SK-N-MC (cell line): Measurements from ENCODE around the gene BRD3OS.

ENCODE experiments used
- EZH2 ChIP-seq: fragments of 200-600 bp; sonication (generic); IDR thresholded peaks from one replicate; pipeline ENCODE4 v1.6.1; 2017; ENCODE audit warnings: antibody characterized with exemption
- FOXP2 ChIP-seq: optimal IDR thresholded peaks from 2 replicates; pipeline ENCODE3; 2011; ENCODE audit warnings: mild to moderate bottlenecking, moderate library complexity; ENCODE audit not compliant: insufficient read depth; ENCODE audit errors: extremely low read length, control extremely low read depth
- POLR2AphosphoS5 ChIP-seq: IDR thresholded peaks from 2 replicates; pipeline ENCODE4 v1.6.1; 2012; ENCODE audit warnings: mild to moderate bottlenecking, low read depth, low read length, borderline replicate concordance

DNA sequence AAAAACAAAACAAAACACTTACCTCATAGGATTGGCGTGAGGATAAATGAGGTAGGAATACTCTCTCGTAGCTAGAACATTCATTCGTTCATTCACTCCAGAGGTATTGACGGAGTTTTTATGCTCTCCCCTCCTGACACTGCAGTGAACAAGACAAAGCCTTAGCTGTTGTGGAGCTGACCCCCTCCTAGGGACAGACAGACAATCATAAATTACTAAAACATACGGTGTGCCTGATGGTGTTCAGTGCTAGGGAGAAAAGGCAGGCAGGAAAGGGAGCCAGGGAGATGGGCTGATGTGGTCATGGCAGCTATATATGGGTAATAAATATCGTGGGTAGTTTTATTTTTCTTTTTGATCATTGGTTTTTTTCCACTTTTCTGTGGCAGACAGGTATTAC lies 48.2 kb downstream of the BRD3OS start:
- TF ChIP-seq POLR2AphosphoS5 (no peak), EZH2 (no peak), FOXP2 (no peak)
